ENCODE data around the gene EOLA1.
"Not testable (repeated sequence)": the region's sequence is repeated elsewhere in the genome, so short reads cannot be mapped to it uniquely, and the experiment has no call there.

EOLA1 gene

GRCh38 chrX:149540621-149541520 is at the start of gene EOLA1:
TSS of gene EOLA1 (plus strand) at chrX:149541012. CDS start at chrX:149545631, 4,619 bp downstream.
- ATAC-seq: peak; percentile 86 to 88

DNA sequence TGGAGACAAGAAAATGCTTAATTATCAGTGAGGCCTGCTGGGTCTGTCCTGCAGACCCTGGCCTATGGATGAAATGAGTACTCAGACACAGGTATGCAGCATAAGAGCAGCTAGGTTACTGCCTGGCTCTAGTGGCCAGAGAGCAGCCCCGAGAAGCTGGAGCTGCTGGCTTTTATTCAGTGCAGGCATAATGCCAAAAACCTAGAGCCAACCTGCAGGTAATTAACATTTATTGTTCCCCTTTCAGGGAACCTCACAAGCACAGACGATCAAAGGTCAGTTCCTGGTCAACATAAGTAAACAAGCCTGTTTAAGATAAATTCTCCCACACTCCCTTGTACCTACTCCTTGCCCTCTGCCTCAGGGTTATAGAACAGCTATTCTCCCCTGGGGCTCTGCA is 49.0 kb upstream of the EOLA1 start:
- ATAC-seq: no peak

DNA sequence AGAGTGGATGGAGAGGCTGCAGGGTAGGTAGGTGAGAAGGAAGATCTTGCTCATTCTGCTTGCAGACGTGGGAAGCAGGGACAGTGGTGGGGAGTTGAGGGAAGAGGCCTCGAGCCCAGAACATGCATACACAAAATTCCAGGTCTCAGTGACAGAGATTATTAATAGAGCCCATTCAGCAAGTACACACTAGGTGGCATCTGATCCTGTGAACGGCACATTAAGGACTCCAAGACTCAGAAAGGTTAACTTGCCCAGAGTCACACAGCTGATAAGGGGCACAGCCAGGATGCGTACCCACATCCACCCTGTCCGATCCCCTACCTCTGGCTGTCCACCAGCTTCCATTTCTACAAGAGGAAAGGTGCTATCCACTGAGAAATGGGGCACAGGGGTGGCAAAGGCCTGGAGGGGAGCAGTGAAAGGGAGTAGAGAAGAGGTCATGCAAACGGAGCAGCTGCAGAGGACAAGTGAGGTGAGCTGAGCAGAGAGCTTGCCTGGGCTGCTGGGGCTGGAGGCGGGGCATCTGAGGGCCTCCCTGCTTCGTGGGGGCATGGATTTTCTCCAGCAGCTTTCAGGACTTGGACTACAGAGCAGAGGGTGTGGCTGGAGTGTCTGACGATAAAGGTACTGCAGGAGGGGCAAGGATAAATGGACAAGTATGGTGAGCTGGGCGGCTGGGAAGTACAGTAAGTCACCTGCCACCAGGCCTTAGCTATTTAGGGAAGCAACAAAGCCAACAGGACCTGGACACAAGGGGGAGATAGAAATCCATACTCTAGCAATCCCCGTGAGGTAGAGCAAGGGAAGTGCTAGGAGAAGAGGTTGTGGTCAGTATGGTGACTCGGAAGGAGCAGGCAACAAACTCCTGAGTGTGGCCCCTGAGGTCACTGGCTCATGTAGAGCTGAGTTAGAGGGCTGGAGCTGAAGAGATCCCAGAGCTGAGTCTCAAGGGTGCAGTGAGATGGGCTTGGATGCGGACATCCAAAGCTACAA is 46.9 kb upstream of the EOLA1 start:
- no peak for ATAC-seq

DNA sequence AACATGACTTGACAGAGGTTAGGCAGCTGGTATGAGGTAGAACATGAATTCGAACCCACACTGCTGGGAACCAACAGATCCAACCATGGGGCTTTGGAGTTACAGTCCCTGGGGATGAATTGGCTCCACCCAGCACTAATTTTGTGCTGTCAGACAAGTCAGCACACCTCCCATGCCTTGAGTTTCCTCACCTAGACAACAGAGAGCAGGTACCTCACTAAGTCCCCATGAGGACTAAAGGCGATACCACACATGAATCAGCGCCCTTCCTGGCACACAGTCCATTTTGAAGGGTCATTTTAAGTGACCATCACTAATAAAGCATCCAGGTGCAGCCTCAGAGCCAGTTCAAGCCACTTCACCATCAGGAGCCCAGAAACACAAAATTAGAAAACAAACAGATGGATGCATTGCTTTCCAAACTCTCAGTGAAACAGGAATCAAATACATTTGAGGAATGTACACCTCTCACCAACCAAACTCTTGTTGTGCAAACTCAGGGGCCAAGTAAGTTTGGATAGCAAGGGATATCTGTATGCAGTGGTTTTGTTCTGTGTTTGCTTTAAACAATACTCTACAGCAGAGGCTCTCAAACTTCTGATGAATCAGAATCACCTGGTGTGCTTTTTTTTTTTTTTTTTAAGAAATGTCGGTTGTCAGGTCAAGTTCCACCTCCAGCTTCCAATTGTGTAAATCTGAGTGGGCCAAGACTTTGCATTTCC is 45.8 kb upstream of the EOLA1 start:
- no peak for ATAC-seq

DNA sequence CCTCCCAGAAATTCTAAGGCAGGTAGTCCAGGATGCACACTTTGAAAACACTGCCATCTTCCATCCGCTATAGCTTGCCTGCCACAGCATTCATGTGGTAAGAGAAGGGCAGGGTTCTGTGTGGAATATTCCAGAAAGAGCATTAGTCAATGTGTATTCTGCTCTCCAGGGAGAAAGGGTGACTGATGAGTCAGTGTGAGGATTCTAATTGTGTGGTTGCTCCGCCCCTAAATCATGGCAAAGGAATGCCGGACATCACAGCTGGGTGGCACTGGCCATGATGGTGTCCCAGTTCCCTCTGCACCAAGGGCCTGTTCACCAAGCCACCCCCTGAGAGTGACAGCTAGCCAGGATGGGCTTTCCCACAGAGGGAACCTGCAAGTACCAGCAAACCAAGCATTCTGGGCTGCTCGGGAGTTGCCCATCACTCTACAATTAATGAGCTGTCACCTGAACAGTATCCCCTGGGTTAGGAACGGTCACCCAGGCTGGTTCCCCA is 45.2 kb upstream of the EOLA1 start:
- ATAC-seq: no peak

- no peak for ATAC-seq
Measured at GRCh38 chrX:149497054-149497453, 43.8 kb upstream of the EOLA1 start.

GRCh38 chrX:149497626-149498025 is 43.2 kb upstream of the EOLA1 start:
- no peak for ATAC-seq

GRCh38 chrX:149498767-149499166 is 42.0 kb upstream of the EOLA1 start:
- no peak for ATAC-seq

DNA sequence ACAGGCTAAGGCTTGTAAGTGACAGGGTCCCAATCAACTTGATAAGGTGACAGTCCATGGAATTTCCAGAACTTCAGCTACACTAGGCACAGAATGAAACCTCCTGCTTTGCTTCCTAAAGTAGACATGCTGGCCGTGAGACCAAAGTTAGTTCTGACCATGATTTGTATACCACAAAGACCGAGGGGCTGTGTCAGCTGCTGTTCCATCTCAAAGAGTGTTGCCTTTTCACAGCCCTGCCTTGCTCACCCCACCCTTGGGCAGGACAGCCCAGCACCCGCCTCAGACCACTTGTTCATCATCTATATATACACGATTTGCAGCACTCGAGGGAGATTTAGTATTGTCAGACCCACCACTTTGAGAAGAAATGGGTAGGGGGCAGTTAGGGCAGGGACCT is 41.0 kb upstream of the EOLA1 start:
- no peak for ATAC-seq

DNA sequence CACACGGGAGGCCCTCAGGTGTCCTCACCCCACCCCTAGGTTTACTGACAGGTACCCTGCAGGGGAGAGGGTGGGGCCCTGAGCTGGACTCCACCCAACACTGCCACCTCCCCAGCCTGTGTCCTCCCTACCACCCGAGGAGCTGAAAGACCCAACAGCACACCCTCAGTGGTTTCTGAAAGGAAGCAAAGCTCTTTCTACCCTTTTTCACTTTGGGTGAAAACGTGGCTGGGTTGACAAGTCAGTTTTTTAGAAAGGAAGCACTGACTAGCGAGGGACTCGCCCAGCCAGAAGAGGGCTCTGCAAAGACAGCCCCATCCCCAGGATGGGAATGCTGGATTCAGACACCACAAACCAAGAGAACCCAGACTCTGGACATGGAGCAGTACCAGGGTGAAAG is 37.9 kb upstream of the EOLA1 start:
- not testable (repeated sequence) for ATAC-seq

GRCh38 chrX:149503446-149503845 is 37.4 kb upstream of the EOLA1 start:
- peak; percentile 74 to 75 for ATAC-seq

DNA sequence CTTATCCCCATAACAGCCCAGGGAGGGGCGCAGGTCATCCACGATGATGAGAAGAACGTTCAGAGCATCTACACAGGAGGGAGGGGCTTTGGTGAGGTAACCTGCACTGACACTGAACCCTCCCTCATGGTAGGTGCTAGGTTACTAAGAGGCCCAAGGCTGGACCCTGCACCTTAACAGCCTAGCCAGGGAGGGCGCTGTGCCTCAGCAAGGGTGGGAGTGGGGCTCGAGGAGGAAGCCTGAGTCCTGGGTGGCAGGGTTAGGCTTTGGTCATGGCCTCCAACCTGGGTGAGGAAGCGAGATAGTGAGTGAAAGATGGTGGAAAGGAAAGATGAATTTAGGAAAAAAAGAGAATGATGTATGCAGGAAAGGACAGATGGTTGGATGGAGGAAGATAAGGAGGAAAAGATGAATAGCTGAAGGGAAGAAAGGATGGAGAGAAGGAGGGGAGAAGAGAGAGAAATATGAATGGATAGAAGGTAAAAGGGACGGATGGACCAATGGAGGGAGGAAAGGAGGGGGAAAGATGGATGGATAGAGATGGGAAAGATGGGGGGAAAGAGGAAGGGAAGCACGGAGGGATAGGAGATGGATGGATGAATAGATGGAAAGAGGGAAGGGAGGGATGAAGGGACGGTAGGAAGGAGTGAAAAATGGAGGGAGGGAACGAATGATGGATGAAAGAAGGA is 36.4 kb upstream of the EOLA1 start:
- peak; percentile 58 to 59 for ATAC-seq

DNA sequence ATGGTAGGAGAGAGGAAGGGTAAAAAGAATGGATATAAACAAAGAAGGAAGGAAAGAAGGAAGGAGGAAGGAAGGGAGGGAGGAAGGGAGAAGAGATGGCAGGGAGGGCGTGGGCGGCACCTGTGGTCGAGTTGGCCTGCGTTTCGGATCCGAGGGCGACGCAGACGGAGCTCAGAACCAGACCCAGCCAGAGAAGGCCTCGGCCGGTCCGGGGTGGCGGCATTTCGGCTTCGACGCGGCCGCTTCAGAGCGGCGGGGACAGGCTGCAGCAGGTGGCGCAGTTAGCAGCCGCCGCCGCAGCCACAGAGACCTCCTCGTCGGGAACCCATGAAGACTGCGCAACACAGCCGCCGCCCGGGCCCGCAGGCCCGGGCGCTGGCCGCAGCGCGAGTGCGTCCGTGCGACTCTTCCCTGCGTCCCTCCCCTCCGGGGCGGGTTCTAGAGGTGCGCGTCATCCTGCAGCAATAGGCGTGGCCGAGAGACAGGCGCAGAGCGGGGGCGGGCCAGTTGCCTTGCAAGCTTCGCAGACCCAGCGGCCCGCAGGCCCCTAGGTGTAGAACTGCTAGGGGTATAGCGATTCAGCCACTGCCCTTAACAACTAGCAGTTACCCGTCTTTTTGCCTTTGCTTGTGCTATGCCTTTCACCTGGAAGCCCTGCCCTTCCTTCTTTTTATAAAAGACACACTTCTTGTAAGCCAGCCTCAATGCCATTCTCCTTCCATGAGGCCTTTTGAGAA is 35.7 kb upstream of the EOLA1 start, which contains the start of gene IDS:
TSS of gene IDS (minus strand) at position 392 of the 737 bp plus-strand sequence. CDS start at position 223, 169 bp downstream.
- ATAC-seq: peak; percentile 75 to 76

DNA sequence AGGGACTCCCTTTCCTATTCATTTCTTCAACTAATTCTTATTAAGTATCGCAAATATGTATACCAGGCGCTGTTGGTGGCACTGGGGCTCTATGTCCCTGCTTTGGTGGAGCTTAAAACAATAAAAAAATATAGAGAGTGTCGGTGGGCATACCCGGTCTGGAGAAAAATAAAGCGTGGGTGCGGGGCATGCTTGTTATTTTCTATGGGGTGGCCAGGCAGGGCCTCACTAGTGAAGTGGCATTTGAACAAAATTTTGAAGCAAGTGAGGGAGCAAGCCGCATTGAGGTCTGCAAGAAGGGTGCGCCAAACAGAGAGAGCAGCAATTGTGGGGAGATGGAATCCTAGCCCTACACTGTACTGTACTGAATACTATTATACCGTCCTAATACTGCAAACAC is 35.1 kb upstream of the EOLA1 start:
- ATAC-seq: no peak

- ATAC-seq: no peak
Measured at GRCh38 chrX:149506349-149506748, 34.5 kb upstream of the EOLA1 start.

DNA sequence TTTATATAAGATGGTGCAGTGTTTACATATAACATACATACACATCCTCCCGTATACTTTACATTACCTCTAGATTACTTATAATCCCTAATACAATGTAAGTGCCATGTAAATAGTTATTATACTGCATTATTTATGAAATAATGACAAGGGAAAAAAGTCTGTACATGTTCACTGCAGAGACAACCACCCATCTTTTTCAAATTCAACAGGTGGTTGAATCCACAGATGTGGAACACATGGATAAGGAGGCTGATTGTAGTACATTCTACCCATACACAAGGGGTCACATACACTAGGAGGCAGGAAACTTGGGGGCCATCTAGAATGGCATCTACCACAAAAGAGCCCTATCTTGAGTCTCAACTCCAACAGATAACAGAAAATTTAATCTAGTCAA is 32.3 kb upstream of the EOLA1 start:
- ATAC-seq: no peak

DNA sequence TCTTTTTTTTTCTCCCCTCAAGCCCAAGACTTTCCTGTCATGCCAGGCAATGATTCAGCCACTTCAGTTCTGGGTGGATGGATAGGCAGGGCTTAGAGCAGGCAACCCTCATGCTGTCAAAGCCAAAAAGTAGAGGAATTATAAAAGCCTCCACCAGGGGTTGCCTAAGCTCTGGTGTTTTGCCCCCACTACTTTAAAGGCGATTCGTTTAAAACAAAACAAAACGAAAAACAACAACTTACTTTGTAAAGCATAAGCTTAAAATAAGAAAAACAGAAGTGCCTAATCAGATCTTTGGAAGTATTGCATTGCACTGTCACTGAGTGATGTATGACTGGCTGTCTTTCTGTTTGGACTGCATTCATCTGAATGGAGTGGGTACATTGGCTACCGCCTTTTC is 30.4 kb upstream of the EOLA1 start:
- no peak for ATAC-seq

GRCh38 chrX:149511081-149511480 is 29.7 kb upstream of the EOLA1 start:
- no peak for ATAC-seq

- ATAC-seq: peak; percentile 49 to 56
Measured at GRCh38 chrX:149512225-149512885, 28.5 kb upstream of the EOLA1 start.

DNA sequence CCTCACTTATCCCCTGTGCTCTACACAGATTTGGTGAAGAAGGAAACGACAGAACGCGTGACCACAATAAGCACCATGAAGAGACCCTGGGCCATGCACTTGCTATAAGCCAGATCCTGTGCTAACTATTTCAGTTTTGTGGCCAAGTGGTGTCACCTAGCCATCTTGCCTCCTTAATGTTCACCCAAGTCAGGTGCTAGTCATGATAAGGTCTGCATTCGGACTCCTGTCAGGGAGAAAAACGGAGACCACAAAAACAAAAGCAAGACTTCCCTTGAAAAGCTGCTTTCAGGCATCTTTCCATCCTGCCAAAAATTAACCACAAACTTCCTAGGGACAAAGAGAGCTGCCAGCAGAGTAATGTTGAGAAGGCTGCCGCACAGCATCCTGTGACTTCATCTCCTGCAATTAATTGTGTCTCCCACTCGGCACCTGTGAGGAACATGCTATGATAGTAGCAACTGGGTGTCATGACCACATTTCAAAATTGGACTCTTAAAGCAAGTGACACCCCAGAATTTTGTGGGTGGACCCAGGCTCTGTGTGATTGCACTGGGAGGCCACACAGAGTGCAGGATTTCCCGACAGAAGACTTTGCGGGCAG is 26.9 kb upstream of the EOLA1 start:
- ATAC-seq: no peak

Measured in activated CD4-positive, CD25-positive, alpha-beta regulatory T cell treated with anti-CD3 and anti-CD28 coated beads, Interleukin-2, amount 50 U/mL, for 24 hours (primary cell).